Brain pericyte (primary cell): ENCODE results near the gene TFF1.

ENCODE experiments used
- DNase-seq: peaks from one replicate; pipeline ENCODE4 v3.0.0-alpha.2; 2012; ENCODE audit warnings: low read depth, low spot score

TFF1 gene

DNA sequence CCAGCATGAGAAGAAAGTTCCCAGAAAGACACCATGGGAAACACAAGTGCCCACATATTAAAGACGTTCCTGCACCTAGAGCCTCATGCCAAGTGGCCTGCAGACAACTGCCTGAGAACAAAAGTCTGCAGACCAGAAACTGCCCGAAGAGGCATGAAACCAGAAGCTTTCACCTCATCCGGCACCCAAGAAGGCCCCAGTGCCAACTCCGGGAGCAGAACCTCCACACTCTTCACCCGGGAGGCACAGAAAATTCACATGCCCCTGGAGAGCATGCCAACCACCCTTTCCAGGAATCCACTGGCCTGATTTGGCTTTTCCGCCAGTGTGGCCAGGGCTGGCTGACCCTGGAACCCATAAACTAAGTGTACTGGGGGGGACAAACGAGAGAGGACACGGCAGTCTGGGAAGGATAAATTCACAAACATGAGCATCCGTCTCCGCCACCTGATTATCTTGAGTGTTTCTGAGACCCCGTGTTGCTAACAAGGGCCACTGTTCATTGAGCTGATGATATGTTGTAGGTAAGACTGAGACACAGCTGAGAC, 22.3 kb downstream of the TFF1 start:
- no peak for DNase-seq

DNA sequence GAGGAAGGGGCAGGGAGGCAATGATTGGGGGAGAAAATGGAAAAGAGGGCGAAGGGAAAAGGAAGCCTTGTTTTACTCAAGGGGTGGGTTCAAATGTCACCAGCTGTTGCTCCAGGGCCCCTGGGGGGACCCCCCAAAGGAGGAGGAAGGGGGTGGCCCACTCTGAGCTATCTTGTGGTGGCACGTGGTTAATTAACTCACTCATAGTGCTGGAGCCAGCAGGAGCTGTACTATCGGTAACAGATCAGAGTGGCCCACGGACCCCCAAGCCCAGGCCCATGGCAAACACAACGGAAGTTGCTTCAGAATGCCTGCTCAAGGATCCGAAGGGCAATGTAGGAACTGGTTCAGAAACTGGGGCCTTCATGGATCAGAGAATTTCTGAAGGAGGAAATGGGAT, 22.8 kb downstream of the TFF1 start:
- no peak for DNase-seq

DNA sequence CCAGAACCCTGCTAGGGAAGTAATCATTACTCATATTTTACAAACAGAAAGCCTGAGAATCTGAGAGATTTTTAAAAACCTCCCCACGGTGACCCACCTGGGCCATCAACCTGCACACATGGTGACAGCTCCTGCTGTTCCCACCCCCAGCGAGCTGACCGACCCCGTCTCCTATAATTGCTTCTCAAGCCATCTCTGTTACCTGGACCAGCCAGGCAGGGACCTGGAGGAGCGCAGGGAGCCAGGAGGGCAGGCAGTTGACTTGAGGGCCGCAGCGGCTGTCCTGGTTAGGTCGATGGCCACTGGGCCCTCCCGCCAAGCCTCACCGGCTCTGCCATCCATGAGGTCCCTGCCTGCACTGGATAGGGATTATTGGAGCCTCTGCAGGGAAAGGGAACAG, 23.2 kb downstream of the TFF1 start:
- no peak for DNase-seq

DNA sequence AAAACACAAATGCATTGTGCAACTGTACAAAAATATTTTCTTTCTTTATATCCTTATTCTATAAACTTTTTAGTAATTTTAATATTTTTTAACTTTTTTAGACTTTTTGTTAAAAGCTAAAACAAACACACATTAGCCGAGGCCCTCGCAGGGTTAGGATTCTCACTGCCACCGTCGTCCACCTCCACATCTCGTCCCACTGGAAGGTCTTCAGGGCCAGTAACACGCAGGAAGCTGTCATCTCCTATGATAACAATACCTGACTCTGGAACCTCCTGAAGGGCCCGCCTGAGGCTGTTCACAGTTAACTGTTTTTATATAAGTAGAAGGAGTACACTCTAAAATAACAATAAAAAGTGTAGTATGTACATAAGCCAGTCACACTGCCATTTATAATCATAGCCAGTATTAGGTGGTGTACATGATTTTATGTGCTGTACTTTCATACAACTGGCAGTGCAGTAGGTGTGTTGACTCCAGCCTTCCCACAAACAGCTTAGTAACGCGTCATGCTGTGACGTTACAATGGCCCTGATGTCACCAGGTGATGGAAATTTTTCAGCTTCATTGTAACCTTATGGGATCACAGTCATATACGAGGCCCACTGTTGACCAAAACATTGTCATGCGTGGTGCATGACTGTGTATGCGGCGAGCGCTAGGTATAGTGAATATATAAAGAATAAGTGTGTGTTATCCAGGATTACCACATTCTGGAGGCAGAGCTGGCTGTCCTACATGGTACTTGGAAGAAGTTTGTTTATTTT, 24.4 kb downstream of the TFF1 start:
- no peak for DNase-seq

DNA sequence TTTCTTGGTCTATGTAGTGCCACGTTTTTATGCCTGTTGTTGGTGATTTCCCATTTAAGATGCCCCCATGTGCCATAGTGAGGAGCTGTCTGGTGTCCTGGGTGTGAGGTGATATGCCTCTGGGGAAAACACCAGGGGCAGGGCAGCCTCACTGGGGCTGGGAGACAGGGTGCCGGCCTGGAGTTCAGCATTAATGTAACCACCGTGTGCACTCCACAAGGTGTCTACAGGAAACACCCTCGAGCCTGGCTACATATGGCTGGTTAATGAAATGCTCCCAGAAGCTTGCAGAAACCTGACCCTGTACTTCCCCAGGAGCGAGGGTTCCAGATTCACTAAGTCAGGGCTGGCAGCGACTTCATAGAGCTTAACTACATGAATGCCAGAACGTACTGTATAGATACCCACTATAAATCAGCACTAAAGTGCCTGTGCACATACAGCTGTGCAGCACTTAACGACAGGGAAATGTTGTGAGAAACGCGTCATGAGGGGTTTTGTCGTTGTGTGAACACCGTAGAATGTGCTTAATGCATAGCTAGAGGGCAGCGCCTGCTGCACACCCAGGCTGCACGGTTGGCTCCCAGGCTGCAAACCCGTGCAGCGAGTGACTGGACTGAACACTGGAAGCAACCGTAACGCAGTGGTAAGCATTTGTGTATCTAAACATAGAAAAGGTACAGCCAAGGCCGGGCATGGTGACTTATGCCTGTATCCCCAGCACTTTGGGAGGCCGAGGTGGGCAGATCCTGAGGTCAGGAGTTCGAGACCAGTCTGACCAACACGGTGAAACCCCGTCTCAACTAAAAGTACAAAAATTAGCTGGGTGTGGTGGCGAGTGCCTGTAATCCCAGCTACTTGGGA, 25.9 kb downstream of the TFF1 start:
- DNase-seq = no peak

DNA sequence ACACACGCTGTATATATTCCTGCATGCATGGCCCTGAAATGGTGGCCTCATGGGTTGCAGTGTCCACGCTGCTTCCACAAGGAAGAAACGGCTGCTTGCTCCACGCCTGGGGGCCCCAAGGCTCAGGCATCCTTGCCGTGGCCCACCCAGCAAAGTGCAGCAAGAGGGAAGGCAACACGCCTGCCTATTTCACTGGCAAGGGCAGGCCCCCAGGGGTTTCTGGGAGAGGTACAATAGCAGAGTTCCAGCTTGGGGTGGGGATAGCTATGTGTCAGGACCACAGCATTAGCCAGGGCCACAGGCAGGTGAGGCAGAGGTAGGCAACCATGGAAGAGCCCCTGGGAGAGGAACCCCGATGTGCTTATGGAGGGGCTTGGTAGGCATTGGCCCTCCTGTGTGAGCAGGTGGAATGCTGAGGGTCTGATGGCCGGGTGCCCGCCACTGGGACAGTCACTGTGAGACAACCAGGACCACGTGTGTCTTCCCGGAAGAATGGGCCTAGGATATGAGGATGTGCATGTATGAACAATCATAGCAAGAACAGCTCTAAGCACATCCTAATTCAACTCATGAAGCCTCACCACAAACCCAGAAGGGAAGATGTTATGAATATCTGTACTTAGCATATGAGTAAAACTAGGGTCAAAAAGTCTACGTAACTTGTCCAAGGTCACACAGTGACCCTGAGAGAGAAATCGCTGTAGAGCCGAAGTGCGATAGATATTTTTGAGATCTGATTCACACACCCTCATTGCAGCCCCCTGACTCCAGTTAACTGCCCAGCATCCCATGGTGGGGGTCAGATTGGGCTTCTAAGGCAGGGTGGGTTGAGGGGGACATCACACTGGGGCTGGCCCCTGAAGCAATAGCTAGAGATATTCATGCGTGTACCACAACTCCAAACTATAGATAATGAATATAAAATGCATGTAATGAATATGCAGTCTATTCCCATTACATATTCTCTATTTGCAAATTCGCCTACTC, 27.3 kb downstream of the TFF1 start:
- no peak for DNase-seq

DNA sequence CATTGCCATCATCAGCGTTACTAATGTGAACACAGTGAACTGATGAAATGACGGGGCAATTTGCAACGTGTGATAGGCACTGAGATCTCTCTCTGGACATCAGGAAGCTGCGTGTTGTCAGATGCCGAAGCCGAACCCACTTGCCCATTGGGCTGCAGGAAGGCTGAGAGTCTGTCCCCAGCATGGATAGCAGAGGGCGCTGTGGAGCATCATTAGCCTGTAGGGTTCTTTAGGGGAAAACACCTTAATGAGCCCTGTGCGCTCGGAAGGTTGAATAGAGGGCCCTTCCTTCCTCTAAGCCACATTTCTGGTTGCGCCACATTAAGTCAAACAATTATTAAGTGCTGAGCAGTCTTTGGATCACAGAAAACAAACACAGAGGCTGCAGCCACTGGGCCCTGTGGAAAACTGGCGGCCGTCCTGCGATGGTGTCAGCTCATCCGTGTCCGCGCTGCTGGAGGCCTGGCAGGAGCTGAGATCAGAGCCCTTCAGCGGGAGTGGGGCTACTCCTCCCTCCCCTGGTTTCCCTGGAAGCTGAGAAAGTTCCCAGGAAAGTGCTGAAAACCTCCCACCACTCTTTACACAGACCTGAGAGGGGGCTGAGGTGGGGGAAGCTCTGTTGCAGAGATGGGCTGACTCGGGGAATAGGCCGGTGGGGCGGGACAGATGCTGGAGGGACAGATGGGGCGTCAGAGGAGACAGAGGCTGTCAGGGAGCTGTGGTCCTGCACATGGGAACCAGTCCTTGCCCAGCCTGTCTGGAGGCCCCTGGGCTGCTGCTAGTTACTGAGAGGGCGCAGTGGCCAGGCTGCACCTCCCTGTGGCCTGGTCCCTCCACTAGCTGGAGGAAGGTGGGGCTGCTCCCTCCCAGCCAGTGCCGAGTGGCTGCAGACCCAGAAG, 28.3 kb downstream of the TFF1 start:
- DNase-seq = no peak

DNA sequence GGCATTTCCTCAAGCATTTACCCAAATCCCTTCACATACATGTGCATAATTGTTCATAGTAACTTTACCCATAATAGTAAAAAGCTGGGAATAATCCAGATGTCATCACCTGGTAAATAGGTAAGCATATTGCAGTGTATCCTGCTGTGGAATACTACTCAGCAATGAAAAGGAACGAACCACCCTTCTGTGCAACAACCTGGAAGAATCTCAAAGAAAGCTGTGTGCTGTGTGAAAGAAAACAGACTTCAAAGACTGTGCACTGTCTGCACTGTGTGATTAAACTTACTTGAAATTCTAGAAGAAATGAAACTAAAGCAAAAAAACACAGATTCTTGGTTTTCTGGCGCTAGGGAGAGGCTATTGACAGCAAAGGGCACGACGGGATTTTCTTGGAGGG, 29.1 kb downstream of the TFF1 start:
- DNase-seq = no peak

DNA sequence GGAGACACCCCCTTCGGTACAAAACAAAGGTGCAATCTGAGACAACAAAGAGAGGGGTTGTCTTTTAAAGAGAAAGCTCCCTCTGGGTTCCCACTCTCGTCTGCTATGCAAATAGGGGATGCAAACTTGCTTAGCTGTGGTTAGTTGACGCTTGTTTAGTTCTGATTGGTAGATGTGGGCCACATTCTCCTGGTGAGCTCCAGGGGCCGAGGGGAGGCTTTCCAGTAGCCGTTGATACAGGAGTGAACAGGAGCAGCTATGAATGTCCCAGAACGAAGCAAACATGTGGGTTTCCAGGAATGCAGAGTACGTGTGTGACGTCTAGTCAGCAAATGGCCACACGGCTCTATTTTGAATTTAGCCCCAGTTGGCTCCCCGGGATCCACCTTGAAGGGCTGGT, 30.3 kb downstream of the TFF1 start:
- DNase-seq = no peak

DNA sequence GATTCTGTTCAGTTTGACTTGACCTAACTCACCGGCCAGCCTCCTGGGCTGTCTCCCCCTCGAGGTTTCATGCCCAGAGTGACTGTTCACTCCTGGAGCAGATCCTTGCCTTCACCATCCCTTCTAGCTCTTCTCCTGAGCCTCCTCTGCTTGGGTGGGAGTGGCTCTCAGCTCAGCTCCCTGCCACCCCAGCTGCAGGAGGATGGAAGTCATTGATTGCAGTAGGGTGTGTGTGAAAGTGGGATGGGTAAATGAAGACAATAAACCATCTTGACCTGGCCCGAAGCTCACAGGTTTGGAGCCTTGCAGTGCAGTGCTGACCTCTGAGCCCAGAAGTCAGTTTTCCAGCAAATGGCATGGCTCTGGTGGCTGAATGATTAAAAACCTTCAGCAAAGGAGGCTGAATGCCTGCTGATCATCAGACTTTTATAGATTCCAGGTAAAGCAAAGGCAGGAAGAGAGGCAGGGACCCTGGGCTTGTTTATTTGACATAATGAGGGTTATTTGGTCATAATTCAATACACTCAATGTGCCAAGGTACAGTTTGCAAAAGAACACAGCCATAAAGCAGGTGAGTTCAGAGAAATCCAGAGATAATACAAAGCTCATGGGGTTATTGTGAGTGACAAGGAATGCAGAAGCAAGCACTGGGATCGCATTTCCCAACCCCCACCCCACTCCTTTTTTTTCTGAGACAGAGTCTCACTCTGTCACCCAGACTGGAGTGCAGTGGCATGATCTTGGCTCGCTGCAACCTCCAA, 33.6 kb downstream of the TFF1 start:
- DNase-seq = no peak

DNA sequence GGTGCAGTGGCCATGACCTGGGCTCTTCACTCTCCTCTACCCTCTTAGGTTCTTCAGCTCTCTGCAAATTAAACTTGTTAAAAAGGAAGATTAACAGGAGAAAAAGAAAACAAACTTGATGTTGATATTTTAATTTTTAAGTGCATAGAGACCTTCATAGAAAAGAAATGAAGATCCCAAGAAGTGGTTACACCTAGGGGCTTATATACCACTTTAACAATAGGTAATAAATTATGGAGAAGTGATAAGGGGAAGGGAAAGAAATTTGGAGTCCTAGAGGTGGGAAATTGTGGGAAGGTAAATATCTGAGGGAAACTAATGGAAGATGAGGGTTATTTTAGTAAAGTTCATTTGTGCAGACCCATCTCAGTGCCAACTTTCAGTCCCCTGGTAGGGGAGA, 34.7 kb downstream of the TFF1 start:
- no peak for DNase-seq

DNA sequence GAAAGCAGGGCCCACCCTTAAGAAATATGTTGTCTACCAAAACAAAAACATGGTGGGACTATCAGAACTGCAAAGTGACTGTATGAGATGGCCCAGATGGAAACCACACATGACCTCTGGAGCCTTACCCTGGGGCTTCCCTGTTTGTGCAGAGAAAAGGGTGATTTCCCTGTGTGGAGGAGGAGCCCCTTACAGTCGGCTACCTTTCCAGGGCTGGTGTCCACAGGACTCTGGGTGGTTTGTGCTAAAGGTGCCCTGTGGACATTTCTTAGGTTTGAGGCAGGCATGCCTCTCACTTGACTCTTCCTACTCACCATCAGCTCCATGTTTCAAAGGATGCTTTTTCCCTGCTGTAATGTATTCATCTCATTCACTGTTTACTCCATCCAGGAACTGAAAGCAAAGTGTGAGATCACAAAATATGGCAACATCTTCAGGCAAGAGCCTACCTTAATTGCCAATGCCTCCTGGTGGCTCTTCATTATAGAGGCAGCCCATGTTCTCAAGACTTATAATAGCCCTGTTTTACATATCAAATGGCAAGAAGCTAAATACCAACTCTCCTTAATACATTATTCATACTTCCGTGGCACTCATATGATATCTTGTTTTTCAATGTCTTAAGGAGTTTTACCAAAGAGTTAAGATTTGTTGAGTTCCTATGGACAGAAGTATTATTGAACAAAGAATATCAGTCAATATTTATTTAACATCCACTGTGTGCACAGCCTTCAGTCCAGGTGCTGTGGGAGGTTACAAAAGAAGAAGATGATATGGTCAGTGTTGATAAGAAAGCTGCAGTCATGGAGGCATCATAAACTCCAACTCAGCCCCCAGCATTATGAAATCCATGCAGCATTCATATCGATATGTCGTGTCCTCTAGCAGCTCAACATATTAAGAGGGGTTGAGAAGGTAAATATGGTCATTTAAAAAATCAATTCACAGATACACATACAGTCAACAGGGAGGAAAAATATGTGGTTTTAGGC, 35.7 kb downstream of the TFF1 start:
- no peak for DNase-seq

DNA sequence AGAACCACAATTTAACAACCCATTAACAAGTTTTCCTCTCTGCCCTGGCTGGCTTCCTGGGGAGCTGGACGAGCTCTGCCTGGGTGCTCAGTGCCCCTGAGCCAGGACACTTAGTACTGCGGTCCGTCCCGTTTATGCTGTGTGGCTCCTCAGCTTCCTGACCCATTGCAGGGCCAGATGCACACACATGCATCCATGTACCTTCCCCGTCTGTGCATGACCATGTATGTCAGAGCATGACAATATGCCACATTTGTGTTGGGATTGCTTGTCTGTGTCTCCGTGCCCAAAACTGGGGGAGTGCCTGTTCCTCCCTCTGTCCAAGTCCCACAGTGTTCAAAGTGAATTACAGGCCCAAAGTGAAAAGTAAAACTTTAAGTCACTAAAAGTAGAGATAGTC, 41.4 kb downstream of the TFF1 start:
- DNase-seq = no peak

DNA sequence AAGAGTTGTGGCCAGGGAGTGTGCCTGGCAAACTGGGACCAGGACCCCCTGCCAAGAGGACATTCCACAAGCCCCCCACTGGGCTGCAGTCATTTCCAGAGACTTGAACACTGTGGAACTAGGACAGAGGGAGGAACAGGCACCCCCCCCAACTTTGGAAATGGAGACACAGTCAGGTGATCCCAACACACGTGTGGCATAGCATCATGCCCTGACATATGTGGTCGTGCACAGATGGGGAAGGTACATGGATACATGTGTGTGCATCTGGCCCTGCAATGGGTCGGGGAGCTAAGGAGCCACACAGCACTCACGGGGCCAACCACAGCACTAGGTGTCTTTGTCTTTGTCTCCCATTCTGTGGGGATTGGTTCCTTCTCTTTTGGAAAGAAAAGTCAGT, 44.5 kb downstream of the TFF1 start:
- DNase-seq = no peak

DNA sequence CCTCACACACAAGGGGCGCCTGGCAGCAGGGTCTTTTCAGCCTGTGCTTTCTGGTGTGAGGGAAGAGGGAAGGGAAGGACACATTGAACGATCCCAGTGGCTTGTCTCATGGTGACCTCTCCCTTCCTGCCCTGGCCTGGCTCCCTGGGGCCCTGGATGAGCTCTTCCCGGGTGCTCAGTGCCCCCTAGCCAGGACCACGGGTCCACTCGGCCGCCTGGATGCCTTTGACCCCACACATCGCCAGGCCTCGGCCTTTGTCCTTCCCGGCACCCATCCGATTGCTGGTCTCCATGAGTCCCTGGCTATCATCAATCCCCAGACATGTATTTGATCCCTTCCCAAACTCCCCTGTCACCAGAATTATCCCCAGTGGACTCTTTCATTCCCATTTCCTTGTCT, 45.1 kb downstream of the TFF1 start:
- DNase-seq = no peak

DNA sequence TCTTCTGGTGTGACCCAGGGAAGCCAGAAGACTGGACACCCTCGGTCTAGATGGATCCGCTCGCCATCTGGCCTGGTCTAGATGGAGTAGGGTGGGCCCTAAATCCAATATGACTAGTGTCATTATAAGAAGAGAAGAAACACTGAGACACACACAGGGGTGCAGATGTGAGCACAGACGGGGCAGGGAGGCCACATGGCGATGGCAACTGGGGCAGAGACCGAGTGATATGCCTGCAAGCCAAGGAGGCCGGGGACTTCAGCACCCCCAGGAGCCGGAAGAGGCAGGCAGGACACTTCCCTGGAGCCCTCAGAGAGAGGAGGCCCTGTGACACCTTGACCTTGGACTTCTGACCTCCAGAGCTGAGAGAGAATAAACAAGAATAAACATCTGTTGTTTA, 45.5 kb downstream of the TFF1 start:
- no peak for DNase-seq

DNA sequence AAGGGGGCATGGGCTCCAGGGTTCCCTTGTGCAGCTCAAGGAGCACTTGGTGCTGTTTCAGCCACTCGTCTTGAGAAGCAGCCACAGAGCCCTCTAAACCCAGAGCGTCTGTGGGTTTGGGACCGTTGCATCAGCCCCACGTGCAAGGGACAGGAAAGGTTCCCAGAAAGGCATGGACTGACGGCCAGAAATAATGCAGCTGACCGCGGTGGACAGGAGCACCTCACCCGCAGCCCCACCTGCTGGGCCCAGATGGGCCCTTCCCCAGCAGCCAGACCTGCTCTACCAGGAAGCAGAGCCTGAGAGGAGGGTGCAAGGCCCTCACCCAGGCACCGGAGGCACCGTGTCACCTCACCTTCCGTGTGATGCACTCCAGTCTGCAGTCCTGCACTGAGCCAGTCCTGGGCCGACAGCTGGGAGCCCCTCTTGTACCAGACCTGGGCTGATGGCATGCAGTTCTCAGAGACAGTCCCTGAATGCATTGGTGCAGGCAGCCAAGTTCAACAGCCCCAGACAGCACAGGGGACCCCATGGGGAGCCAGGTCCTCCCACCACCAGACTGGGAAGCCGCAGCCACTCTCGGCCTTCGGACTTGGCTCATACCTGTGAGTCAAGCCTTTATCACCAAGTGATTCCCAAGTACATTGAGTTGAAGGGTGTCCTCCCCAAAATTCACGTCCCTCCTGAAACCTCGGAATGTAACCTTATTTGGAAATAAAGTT, 46.3 kb downstream of the TFF1 start:
- no peak for DNase-seq

DNA sequence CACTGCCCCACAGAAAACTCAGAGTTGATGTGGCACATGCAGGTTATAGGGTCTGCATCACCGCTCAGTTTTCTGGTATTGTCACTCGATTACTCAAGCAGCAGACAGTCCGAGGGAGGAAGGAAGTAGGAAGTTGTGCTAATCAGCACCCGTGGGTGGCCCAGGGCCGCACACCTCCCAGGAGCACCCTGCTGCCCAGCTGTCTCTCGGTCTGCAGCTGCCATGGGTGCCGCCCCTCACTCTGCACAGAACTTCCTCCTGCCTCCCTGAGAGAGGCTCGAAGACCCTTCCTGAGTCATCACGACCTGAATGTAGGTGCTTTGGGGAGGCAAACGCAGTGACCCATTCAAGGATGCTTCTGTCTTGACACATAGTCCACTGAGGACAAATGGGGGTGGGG, 47.0 kb downstream of the TFF1 start:
- no peak for DNase-seq
